ENCODE measurements around the gene CDK18. TPM values are rescaled to one million over a fixed set of nuclear protein-coding genes. Genes with fewer than 3 reads are reported as not detected.
A peak's percentile ranks its signal among the peaks of the same experiment; 100 is the strongest.

Gene CDK18
- total RNA-seq, 2 donors from 2014 or later = 58.1 to 88.7 TPM

- Mint-ChIP-seq H3K4me3 (no peak overlapping the region), H3K4me1 (peaks cover 22% of the 10 kb centered on the region), H3K27ac (peak overlapping the region; percentile 48), H3K27me3 (ENCODE audit: insufficient read depth) (no peaks in the 10 kb centered on the region), H3K36me3 (ENCODE audit: low read depth) (peaks cover 7% of the 10 kb centered on the region), H3K9me3 (no peaks in the 10 kb centered on the region)
- H3K36me3 ChIP-seq (ENCODE audit: control insufficient read depth, insufficient read depth, low read length) = no peaks in the 10 kb centered on the region
- no peak overlapping the region for H3K4me3 ChIP-seq (ENCODE audit: low read length)
- TF ChIP-seq CTCF (conservative IDR thresholded peaks at IDR 0.05) = no peak
- no peaks in the 10 kb centered on the region for H3K9me3 ChIP-seq (ENCODE audit: control insufficient read depth, low read length)
- peak overlapping the region; percentile 29 for H3K27ac ChIP-seq (ENCODE audit: low read depth, low read length)
- DNase-seq = peak; percentile 81
- 29 to 56% methylated on average over 1 to 5 of the region's 6 CpGs for WGBS, 2 experiments (ENCODE audit: insufficient coverage in 1 of 2, insufficient read length in 1 of 2)
- H3K9ac ChIP-seq (ENCODE audit: extremely low read depth, low read length, poor library complexity, severe bottlenecking) = no peak overlapping the region
- no peaks in the 10 kb centered on the region for H3K4me1 ChIP-seq (ENCODE audit: control insufficient read depth, insufficient read depth, low read length)
- no peaks in the 10 kb centered on the region for H3K27me3 ChIP-seq (ENCODE audit: control insufficient read depth, insufficient read depth, low read length, poor library complexity, severe bottlenecking)
Observed at GRCh38 chr1:205519541-205520131, 15.2 kb downstream of the CDK18 start.

- H3K4me3 Mint-ChIP-seq = no peak overlapping the region
- no peaks in the 10 kb centered on the region for H3K27me3 ChIP-seq (ENCODE audit: control insufficient read depth, insufficient read depth, low read length, poor library complexity, severe bottlenecking)
- peaks cover 17% of the 10 kb centered on the region for H3K4me1 Mint-ChIP-seq
Observed at GRCh38 chr1:205520709-205521108, 16.2 kb downstream of the CDK18 start.

GRCh38 chr1:205521686-205522085 is 17.2 kb downstream of the CDK18 start:
- peaks cover 9% of the 10 kb centered on the region for H3K4me1 Mint-ChIP-seq
- no peak overlapping the region for H3K4me3 Mint-ChIP-seq
- Histone ChIP-seq H3K27me3 (ENCODE audit: control insufficient read depth, insufficient read depth, low read length, poor library complexity, severe bottlenecking) (no peaks in the 10 kb centered on the region), H3K9ac (ENCODE audit: extremely low read depth, low read length, poor library complexity, severe bottlenecking) (no peak overlapping the region), H3K36me3 (ENCODE audit: control insufficient read depth, insufficient read depth, low read length) (no peaks in the 10 kb centered on the region), H3K4me1 (ENCODE audit: control insufficient read depth, insufficient read depth, low read length) (no peaks in the 10 kb centered on the region), H3K27ac (ENCODE audit: low read depth, low read length) (no peak overlapping the region), H3K9me3 (ENCODE audit: control insufficient read depth, low read length) (no peaks in the 10 kb centered on the region), H3K4me3 (ENCODE audit: low read length) (no peak overlapping the region)
- no peaks in the 10 kb centered on the region for H3K9me3 Mint-ChIP-seq
- no peak for TF ChIP-seq CTCF (conservative IDR thresholded peaks at IDR 0.05)
- no peaks in the 10 kb centered on the region for H3K27me3 Mint-ChIP-seq (ENCODE audit: insufficient read depth)
- DNase-seq = no peak
- 89 to 91% methylated on average over 3 to 7 of the region's 7 CpGs for WGBS, 2 experiments (ENCODE audit: insufficient coverage in 1 of 2, insufficient read length in 1 of 2)
- H3K36me3 Mint-ChIP-seq (ENCODE audit: low read depth) = peaks cover 12% of the 10 kb centered on the region
- no peak overlapping the region for H3K27ac Mint-ChIP-seq

More at GRCh38 chr1:205520709-205521108, 16.2 kb downstream of the CDK18 start:
- peaks cover 10% of the 10 kb centered on the region for H3K36me3 Mint-ChIP-seq (ENCODE audit: low read depth)
- 94% methylated on average over 3 to 4 of the region's 4 CpGs for WGBS, 2 experiments (ENCODE audit: insufficient coverage in 1 of 2, insufficient read length in 1 of 2)
- H3K27me3 Mint-ChIP-seq (ENCODE audit: insufficient read depth) = no peaks in the 10 kb centered on the region
- no peaks in the 10 kb centered on the region for H3K36me3 ChIP-seq (ENCODE audit: control insufficient read depth, insufficient read depth, low read length)
- H3K9me3 ChIP-seq (ENCODE audit: control insufficient read depth, low read length) = no peaks in the 10 kb centered on the region
- no peak overlapping the region for H3K27ac ChIP-seq (ENCODE audit: low read depth, low read length)
- no peak for TF ChIP-seq CTCF (conservative IDR thresholded peaks at IDR 0.05)
- H3K4me3 ChIP-seq (ENCODE audit: low read length) = no peak overlapping the region
- H3K9ac ChIP-seq (ENCODE audit: extremely low read depth, low read length, poor library complexity, severe bottlenecking) = no peak overlapping the region
- H3K4me1 ChIP-seq (ENCODE audit: control insufficient read depth, insufficient read depth, low read length) = no peaks in the 10 kb centered on the region
- H3K9me3 Mint-ChIP-seq = no peaks in the 10 kb centered on the region
- no peak for DNase-seq
- H3K27ac Mint-ChIP-seq = no peak overlapping the region
